Esophagus muscularis mucosa (tissue), 4 donors: ENCODE data around the gene TMEM39A. TPM values are rescaled to one million over a fixed set of nuclear protein-coding genes. Genes with fewer than 3 reads are reported as not detected.

Source experiments
- DNase-seq: peaks from one replicate; pipeline ENCODE4 v3.0.0-alpha.2; 2017; ENCODE audit errors: extremely low spot score
- H3K27ac ChIP-seq, 4 donors: fragments of 200-600 bp; sonication (generic); replicated peaks in 1 of 4; 1 replicate in 3 of 4; 2 replicates in 1 of 4; pipeline ENCODE4 v1.5.1; 2016 to 2019; ENCODE audit warnings: mild to moderate bottlenecking in 1 of 4
- H3K27me3 ChIP-seq, 4 donors: fragments of 200-600 bp; sonication (generic); one replicate each; pipeline versions ENCODE4 v1.5.1 to v1.6.0; 2016 to 2019
- H3K36me3 ChIP-seq, 4 donors: fragments of 200-600 bp; sonication (generic); one replicate each; pipeline ENCODE4 v1.5.1; 2016 to 2019
- H3K4me1 ChIP-seq, 4 donors: fragments of 200-600 bp; sonication (generic); one replicate each; pipeline ENCODE4 v1.5.1; 2016 to 2019
- H3K4me3 ChIP-seq, 4 donors: fragments of 200-600 bp; sonication (generic); 1 replicate in 2 of 4; 2 replicates in 2 of 4; pipeline ENCODE4 v1.5.1; 2016 to 2019; ENCODE audit warnings: mild to moderate bottlenecking in 4 of 4, moderate library complexity in 1 of 4
- H3K9me3 ChIP-seq, 4 donors: fragments of 200-600 bp; sonication (generic); 1 replicate in 3 of 4; 2 replicates in 1 of 4; pipeline ENCODE4 v1.5.1; 2016 to 2019
- EP300 ChIP-seq: sonication (generic); formaldehyde crosslinking; IDR thresholded peaks from one replicate; pipeline ENCODE4 v1.6.1; 2017; ENCODE audit warnings: antibody characterized with exemption
- POLR2A ChIP-seq: fragments of 450-650 bp; IDR thresholded peaks from one replicate; pipeline ENCODE4 v1.6.1; 2017; ENCODE audit warnings: antibody characterized with exemption, moderate library complexity, mild to moderate bottlenecking, low read depth
- POLR2AphosphoS5 ChIP-seq, 2 donors: sonication (generic); formaldehyde crosslinking; IDR thresholded peaks; one replicate each; pipeline ENCODE4 v1.6.1; 2017; ENCODE audit warnings: antibody characterized with exemption in 2 of 2
- WGBS: methylation state at CpG from one replicate; pipeline ENCODE4 v1.1.5; 2018; 5-methylcytosine and 5-hydroxymethylcytosine counted together
- intact Hi-C: fragments of 100-400 bp; cut with DNase I; formaldehyde crosslinking; loops from one replicate; pipeline ENCODE4 v1.15.1; 2023
- total RNA-seq, 4 donors: library from RNA; depleted of rRNA; stranded (reverse); fragments of >200 nt; gene quantifications; one replicate each; pipeline versions ENCODE4 v1.1.0 to v1.2.1, GENCODE V29; 2016
- TF ChIP-seq, protein P1 (sequence below), 3 experiments: fragments of 200-600 bp in 2 of 3; fragments of 450-650 bp in 1 of 3; sonication (generic) in 2 of 3; IDR thresholded peaks; one replicate each; pipeline ENCODE4 v1.5.1; 2017 to 2019; ENCODE audit warnings: antibody characterized with exemption in 3 of 3, mild to moderate bottlenecking in 2 of 3, moderate library complexity in 1 of 3

TMEM39A gene
- total RNA-seq, 4 donors from 2014 or later = 10.0 to 34.3 (median 25.9) TPM

DNA sequence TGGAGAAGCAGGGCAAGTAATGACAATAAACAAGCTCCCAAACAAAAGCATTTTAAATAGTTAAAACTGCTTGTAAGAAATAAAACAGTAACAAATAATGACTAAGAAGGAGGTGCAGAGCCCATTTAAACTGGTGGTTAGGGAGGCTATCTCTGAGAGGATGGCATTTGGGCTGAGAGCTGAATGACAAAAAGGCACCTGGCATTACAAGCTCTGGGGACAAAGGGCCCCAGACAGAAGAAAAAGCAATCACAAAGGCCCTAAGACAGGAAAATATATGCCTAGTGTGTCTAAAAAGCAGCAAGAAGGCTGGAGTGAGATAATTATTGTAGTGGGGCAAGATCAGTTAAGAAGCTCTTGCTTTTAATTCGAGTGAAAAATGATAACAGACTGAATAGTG is 9.6 kb downstream of the TMEM39A start:
- WGBS = 86% methylated on average over 1 of the region's 1 CpG
- H3K9me3 ChIP-seq = no peaks in the 10 kb centered on the region
- peaks cover 64 to 100% (median 90%) of the 10 kb centered on the region in 4 donors for H3K36me3 ChIP-seq
- intact Hi-C loops = no loop called here
- no peaks in the 10 kb centered on the region for H3K27me3 ChIP-seq
- H3K27ac ChIP-seq = no peak overlapping the region
- no peak for TF ChIP-seq POLR2A
- H3K4me3 ChIP-seq = no peak overlapping the region
- DNase-seq = no peak
- peaks cover 0 to 6% (median 5%) of the 10 kb centered on the region in 4 donors for H3K4me1 ChIP-seq

DNA sequence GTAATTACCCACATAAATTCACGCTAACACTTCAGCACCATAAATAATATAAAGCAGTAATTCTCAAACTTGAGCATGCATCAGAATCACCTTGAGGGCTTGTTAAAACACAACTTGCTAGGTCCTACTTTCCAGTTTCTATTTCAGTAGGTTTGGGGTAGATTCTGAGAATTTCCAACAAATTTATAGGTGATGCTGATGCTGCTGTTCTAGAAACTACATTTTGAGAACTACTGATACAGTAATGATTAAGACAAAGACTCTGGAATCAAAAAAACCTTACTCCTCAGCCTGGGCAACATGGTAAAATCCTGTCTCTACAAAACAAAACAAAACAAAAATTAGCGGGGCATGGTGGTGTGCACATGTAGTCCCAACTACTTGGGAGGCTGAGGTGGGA is 18.8 kb downstream of the TMEM39A start:
- TF ChIP-seq POLR2AphosphoS5 (IDR thresholded peaks at IDR 0.05) (no peak), POLR2A (no peak), EP300 (no peak)
- TF ChIP-seq, protein P1, sequence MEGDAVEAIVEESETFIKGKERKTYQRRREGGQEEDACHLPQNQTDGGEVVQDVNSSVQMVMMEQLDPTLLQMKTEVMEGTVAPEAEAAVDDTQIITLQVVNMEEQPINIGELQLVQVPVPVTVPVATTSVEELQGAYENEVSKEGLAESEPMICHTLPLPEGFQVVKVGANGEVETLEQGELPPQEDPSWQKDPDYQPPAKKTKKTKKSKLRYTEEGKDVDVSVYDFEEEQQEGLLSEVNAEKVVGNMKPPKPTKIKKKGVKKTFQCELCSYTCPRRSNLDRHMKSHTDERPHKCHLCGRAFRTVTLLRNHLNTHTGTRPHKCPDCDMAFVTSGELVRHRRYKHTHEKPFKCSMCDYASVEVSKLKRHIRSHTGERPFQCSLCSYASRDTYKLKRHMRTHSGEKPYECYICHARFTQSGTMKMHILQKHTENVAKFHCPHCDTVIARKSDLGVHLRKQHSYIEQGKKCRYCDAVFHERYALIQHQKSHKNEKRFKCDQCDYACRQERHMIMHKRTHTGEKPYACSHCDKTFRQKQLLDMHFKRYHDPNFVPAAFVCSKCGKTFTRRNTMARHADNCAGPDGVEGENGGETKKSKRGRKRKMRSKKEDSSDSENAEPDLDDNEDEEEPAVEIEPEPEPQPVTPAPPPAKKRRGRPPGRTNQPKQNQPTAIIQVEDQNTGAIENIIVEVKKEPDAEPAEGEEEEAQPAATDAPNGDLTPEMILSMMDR (IDR thresholded peaks at IDR 0.05) = no peak
- intact Hi-C loops = no loop called here
- no peaks in the 10 kb centered on the region for H3K9me3 ChIP-seq
- peaks cover 43 to 92% (median 79%) of the 10 kb centered on the region in 4 donors for H3K36me3 ChIP-seq
- no peaks in the 10 kb centered on the region for H3K4me1 ChIP-seq
- H3K27me3 ChIP-seq = no peaks in the 10 kb centered on the region
- no peak for DNase-seq
- H3K27ac ChIP-seq = no peak overlapping the region
- no peak overlapping the region for H3K4me3 ChIP-seq
- 90% methylated on average over 2 of the region's 2 CpGs for WGBS

DNA sequence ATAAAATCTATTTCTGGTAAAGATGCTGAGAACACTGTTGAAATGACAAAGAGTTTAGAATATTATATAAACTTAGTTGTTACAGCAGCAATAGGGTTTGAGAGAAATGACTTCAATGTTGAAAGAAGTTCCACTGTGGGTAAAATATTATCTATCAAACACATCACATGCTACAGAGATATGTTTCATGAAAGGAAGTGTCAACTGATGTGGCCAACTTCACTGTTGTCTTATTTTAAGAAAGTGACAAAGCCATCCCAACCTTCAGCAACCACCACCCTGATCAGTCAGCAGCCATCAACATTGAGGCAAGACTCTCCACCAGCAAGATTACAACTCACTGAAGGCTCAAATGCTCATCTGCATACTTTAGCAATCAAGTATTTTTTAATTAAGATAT is 20.2 kb downstream of the TMEM39A start:
- intact Hi-C loops = no loop called here
- no peak overlapping the region for H3K4me3 ChIP-seq
- TF ChIP-seq EP300 (no peak), POLR2AphosphoS5 (IDR thresholded peaks at IDR 0.05) (no peak), POLR2A (no peak)
- TF ChIP-seq, protein P1 (IDR thresholded peaks at IDR 0.05) = no peak
- H3K27ac ChIP-seq = no peak overlapping the region
- no peak for DNase-seq
- H3K36me3 ChIP-seq = peaks cover 37 to 83% (median 66%) of the 10 kb centered on the region in 4 donors
- no peaks in the 10 kb centered on the region for H3K27me3 ChIP-seq
- H3K4me1 ChIP-seq = no peaks in the 10 kb centered on the region
- no peaks in the 10 kb centered on the region for H3K9me3 ChIP-seq

DNA sequence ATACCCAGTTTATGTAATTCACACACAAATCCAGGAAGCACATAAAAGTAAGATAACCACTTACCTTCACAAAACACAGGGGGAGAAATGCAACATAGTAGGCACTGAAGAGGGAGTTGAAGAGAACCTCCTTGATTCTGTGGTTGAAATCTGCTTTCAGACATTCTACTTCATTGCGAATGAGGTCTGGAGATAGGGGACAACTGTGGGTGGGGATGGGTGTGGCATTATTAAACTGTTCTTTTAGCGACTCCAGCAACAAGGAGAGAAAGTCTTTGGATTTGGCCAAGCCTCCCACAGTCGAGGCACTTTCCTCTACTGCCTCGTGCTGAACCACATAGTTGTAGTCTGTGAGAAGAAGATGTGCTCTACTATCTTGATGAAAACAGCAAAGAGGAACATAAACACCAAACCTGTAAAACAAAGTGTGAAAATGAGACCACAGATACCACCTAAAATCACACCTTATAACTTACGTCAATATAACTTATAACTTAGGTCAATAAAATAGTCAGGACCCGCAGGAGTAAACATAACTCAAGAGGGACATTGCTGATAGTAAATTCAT is 25.6 kb downstream of the TMEM39A start:
- Histone ChIP-seq H3K9me3 (no peaks in the 10 kb centered on the region), H3K27ac (no peak overlapping the region), H3K36me3 (peaks cover 47 to 83% (median 76%) of the 10 kb centered on the region in 4 donors), H3K4me1 (no peaks in the 10 kb centered on the region), H3K4me3 (no peak overlapping the region), H3K27me3 (no peaks in the 10 kb centered on the region)
- TF ChIP-seq, protein P1 (IDR thresholded peaks at IDR 0.05) = no peak
- TF ChIP-seq EP300 = no peak
- no peak for TF ChIP-seq POLR2AphosphoS5 (IDR thresholded peaks at IDR 0.05)
- TF ChIP-seq POLR2A = no peak
- DNase-seq = no peak
- intact Hi-C loops = no loop called here
- 93% methylated on average over 6 of the region's 6 CpGs for WGBS

DNA sequence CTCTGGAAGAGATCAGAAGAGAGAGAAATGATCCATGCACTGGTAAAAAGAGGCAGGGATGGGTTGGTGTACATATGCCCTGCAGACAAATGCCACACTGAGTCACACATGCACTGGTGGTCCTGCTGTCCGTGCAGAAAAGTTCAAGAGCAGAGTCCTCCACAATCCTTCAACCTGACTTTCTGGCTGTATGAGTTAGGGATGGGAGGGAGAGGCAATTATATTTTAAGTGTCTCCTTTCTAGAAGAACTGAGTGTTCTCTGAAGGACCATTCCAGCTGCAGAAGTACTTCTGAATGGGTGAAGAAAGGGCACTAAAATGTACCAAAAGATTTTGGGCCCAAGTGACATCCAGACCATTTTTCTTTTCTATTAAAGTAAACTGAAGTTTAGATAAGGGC is 26.4 kb downstream of the TMEM39A start:
- DNase-seq = no peak
- no peaks in the 10 kb centered on the region for H3K27me3 ChIP-seq
- H3K4me3 ChIP-seq = no peak overlapping the region
- H3K27ac ChIP-seq = no peak overlapping the region
- H3K9me3 ChIP-seq = no peaks in the 10 kb centered on the region
- intact Hi-C loops = no loop called here
- peaks cover 44 to 83% (median 72%) of the 10 kb centered on the region in 4 donors for H3K36me3 ChIP-seq
- H3K4me1 ChIP-seq = no peaks in the 10 kb centered on the region
- TF ChIP-seq, protein P1 (IDR thresholded peaks at IDR 0.05) = no peak
- no peak for TF ChIP-seq EP300
- TF ChIP-seq POLR2AphosphoS5 (IDR thresholded peaks at IDR 0.05) = no peak
- TF ChIP-seq POLR2A = no peak
- 95% methylated on average over 1 of the region's 1 CpG for WGBS
